Measurements from ENCODE around the gene NVL.
"Not testable (repeated sequence)": the region's sequence is repeated elsewhere in the genome, so short reads cannot be mapped to it uniquely, and the experiment has no call there.

NVL gene

GRCh38 chr1:224333939-224334786 lies 4.2 kb upstream of the NVL start:
- DNase-seq: no peak

- DNase-seq: no peak
These were observed 3.4 kb upstream of the NVL start for GRCh38 chr1:224333309-224333926.

GRCh38 chr1:224331824-224332223 lies 1.9 kb upstream of the NVL start:
- no peak for DNase-seq

- no peak for DNase-seq
These were observed 1.4 kb upstream of the NVL start for GRCh38 chr1:224331326-224331725.

GRCh38 chr1:224329484-224329841 lies 509 bp downstream of the NVL start:
- no peak for DNase-seq

GRCh38 chr1:224328644-224329043 lies 1.3 kb downstream of the NVL start:
- DNase-seq: no peak

- DNase-seq: no peak
These were observed 4.0 kb downstream of the NVL start for GRCh38 chr1:224325959-224326358.

- DNase-seq: no peak
These were observed 8.3 kb downstream of the NVL start for GRCh38 chr1:224321706-224322105.

GRCh38 chr1:224317383-224318045 lies 12.5 kb downstream of the NVL start:
- no peak for DNase-seq

GRCh38 chr1:224312025-224312424 lies 17.9 kb downstream of the NVL start:
- no peak for DNase-seq

- not testable (repeated sequence) for DNase-seq
These were observed 18.5 kb downstream of the NVL start for GRCh38 chr1:224311503-224311902.

- no peak for DNase-seq
These were observed 21.9 kb downstream of the NVL start for GRCh38 chr1:224308064-224308463.

- DNase-seq: no peak
These were observed 25.2 kb downstream of the NVL start for GRCh38 chr1:224304767-224305166.

GRCh38 chr1:224302947-224303346 lies 27.0 kb downstream of the NVL start:
- no peak for DNase-seq

GRCh38 chr1:224301391-224301790 lies 28.6 kb downstream of the NVL start:
- no peak for DNase-seq

- DNase-seq: no peak
These were observed 29.6 kb downstream of the NVL start for GRCh38 chr1:224300346-224300745.

GRCh38 chr1:224298346-224299330 lies 31.3 kb downstream of the NVL start:
- no peak for DNase-seq

GRCh38 chr1:224294775-224295174 lies 35.2 kb downstream of the NVL start:
- no peak for DNase-seq

- DNase-seq: no peak
These were observed 37.6 kb downstream of the NVL start for GRCh38 chr1:224292419-224292818.

- DNase-seq: no peak
These were observed 40.6 kb downstream of the NVL start for GRCh38 chr1:224289396-224289795.

GRCh38 chr1:224287714-224288113 lies 42.3 kb downstream of the NVL start:
- DNase-seq: no peak

- DNase-seq: no peak
These were observed 47.8 kb downstream of the NVL start for GRCh38 chr1:224282140-224282539.
